ENCODE measurements around the gene FAM114A1.

DNA sequence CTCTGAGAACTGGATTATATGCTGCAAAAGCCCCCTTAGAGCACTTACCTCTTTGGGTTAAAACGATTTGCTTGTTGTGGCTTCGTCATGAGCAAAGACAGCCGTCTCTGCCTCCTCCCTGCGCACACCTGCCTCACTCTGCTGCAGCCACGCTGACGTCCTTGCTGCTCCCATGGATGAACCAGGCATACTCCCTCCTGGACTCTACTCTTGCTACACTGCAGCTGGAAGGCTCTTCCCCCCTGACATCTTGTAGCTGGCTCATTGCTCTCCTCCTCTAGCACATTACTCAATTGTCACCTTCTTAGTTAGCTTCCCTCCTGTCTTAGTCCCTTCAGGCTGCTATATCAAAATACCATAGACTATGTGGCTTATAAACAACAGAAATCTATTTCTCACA is 59.3 kb downstream of the FAM114A1 start:
- no peak for TF ChIP-seq POLR2A (IDR thresholded peaks at IDR 0.05; ENCODE audit: low read depth, low read length)
- TF ChIP-seq, protein P1, sequence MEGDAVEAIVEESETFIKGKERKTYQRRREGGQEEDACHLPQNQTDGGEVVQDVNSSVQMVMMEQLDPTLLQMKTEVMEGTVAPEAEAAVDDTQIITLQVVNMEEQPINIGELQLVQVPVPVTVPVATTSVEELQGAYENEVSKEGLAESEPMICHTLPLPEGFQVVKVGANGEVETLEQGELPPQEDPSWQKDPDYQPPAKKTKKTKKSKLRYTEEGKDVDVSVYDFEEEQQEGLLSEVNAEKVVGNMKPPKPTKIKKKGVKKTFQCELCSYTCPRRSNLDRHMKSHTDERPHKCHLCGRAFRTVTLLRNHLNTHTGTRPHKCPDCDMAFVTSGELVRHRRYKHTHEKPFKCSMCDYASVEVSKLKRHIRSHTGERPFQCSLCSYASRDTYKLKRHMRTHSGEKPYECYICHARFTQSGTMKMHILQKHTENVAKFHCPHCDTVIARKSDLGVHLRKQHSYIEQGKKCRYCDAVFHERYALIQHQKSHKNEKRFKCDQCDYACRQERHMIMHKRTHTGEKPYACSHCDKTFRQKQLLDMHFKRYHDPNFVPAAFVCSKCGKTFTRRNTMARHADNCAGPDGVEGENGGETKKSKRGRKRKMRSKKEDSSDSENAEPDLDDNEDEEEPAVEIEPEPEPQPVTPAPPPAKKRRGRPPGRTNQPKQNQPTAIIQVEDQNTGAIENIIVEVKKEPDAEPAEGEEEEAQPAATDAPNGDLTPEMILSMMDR (conservative IDR thresholded peaks at IDR 0.05; ENCODE audit: low read depth, low read length), result no peak
- TF ChIP-seq, protein P2, sequence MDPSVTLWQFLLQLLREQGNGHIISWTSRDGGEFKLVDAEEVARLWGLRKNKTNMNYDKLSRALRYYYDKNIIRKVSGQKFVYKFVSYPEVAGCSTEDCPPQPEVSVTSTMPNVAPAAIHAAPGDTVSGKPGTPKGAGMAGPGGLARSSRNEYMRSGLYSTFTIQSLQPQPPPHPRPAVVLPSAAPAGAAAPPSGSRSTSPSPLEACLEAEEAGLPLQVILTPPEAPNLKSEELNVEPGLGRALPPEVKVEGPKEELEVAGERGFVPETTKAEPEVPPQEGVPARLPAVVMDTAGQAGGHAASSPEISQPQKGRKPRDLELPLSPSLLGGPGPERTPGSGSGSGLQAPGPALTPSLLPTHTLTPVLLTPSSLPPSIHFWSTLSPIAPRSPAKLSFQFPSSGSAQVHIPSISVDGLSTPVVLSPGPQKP (IDR thresholded peaks at IDR 0.05; ENCODE audit: borderline replicate concordance, low read depth, low read length), result no peak
- TF ChIP-seq SMC3 (IDR thresholded peaks at IDR 0.05; ENCODE audit: low read depth, low read length), result no peak
- no peak for TF ChIP-seq MXI1 (IDR thresholded peaks at IDR 0.05; ENCODE audit: borderline replicate concordance, low read depth, low read length)
- TF ChIP-seq CEBPB (IDR thresholded peaks at IDR 0.05; ENCODE audit: low read depth, low read length), result no peak
